Measurements from ENCODE around the gene CLCN4.

Gene CLCN4

DNA sequence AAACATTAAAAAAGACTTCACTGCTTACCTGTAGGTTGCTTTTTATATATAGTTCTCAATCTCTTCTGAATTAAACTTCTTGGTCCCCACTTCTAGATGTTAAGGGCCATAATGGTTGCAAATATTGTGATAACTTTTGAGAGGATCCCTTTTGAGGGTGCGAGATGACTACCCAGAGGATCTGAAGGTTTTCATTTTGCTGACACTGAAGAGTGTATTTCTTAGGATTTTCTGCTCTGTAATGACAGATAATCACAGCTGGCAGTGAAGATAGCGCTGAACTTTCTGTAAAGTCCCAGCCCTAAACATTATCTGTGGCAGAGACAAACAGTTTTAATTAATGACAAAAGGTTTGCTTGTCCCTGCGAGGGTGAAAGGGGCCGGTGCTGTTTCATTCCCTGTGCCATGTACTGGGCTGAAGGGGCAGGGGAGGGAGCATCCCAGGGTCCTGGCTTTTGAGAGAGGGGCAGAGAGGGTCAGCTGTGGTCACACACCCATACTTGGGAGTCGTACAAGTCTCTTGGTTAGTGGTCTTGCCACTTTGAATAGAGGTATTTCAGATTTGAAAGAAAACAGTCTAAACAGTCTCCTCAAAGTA lies 22.2 kb downstream of the CLCN4 start:
- H3K27ac ChIP-seq = no peak overlapping the region
- no peak for TF ChIP-seq CTCF (conservative IDR thresholded peaks at IDR 0.05)
- no peak for TF ChIP-seq ZFX (IDR thresholded peaks at IDR 0.05)

GRCh38 chrX:10183760-10184159 lies 27.0 kb downstream of the CLCN4 start:
- no peak for TF ChIP-seq CTCF (conservative IDR thresholded peaks at IDR 0.05)
- TF ChIP-seq ZFX (IDR thresholded peaks at IDR 0.05) = no peak

GRCh38 chrX:10184411-10184810 lies 27.6 kb downstream of the CLCN4 start:
- no peak overlapping the region for H3K27ac ChIP-seq
- TF ChIP-seq CTCF (conservative IDR thresholded peaks at IDR 0.05) = no peak
- TF ChIP-seq ZFX (IDR thresholded peaks at IDR 0.05) = no peak

More at GRCh38 chrX:10183760-10184159, 27.0 kb downstream of the CLCN4 start:
- H3K27ac ChIP-seq = no peak overlapping the region

GRCh38 chrX:10186355-10186754 lies 29.6 kb downstream of the CLCN4 start:
- H3K27ac ChIP-seq = no peak overlapping the region
- TF ChIP-seq CTCF (conservative IDR thresholded peaks at IDR 0.05) (no peak), ZFX (IDR thresholded peaks at IDR 0.05) (no peak)

- TF ChIP-seq CTCF (conservative IDR thresholded peaks at IDR 0.05) (no peak), ZFX (IDR thresholded peaks at IDR 0.05) (no peak)
- H3K27ac ChIP-seq = no peak overlapping the region
Observed at GRCh38 chrX:10187421-10187820, 30.6 kb downstream of the CLCN4 start.

DNA sequence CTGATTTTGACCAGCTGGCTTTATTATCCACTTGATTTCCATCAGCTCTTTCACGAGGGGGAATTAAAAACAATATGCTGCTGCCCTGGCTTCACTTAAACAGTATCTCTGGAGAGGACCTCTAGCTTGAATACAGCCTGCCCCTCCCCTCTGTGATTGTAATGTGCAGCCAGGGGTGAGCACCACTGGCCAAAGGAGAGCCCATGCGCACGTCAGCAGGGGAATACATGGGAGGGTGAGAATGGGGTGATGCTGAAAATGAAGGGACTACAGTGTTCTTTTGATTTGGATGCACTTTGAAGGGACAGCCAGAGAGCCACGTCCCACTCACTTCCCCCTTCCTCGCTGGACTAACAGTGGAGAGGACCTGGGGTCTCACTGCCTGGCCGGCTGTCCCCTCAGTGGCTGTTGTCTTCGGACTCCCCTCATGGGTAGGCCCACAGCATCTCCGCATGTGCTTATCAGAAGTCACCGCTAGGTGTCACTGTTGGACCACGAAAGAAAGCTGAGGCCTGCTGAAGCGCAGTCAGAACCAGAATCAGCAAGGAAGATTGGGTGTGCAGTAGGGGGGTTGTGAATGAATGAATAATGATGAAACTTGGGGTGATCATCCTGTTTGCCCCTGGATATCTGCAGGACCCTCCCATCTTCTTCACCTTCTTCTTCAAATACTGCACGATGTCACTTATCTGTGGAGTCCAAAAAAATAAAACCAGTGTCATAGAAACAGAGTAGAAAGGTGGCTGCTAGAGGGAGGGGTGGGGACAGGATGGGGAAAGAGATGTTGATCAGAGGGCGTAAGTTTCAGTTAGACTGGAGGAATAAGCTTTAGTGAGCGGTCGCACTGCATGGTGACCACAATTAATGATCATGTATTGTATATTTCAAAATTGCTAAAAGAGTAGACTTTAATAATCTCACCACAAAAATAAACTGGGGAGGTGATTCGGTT lies 32.8 kb downstream of the CLCN4 start:
- peak; percentile 48 for TF ChIP-seq CTCF (conservative IDR thresholded peaks at IDR 0.05)
- no peak for TF ChIP-seq ZFX (IDR thresholded peaks at IDR 0.05)

GRCh38 chrX:10190367-10190766 lies 33.6 kb downstream of the CLCN4 start:
- TF ChIP-seq CTCF (conservative IDR thresholded peaks at IDR 0.05) (peak; percentile 49), ZFX (IDR thresholded peaks at IDR 0.05) (no peak)
- no peak overlapping the region for H3K27ac ChIP-seq

More for the DNA sequence above, 32.8 kb downstream of the CLCN4 start:
- no peak overlapping the region for H3K27ac ChIP-seq

All from C4-2B (cell line).